Hepatocyte (in vitro differentiated cells): ENCODE data around the gene LIPC. TPM values are rescaled to one million over a fixed set of nuclear protein-coding genes. Genes with fewer than 3 reads are reported as not detected.

ENCODE experiments used
- DNase-seq: peaks from one replicate; pipeline ENCODE4 v3.0.0-alpha.2; 2016; ENCODE audit warnings: low spot score
- H2AFZ ChIP-seq: fragments of 200-600 bp; sonication (generic); 2 replicates; pipeline ENCODE4 v1.6.0; 2016; ENCODE audit warnings: antibody characterized with exemption, mild to moderate bottlenecking
- H3K27ac ChIP-seq: fragments of 200-600 bp; sonication (generic); 2 replicates; pipeline ENCODE4 v1.5.1; 2016; ENCODE audit warnings: mild to moderate bottlenecking
- H3K27me3 ChIP-seq: fragments of 200-600 bp; sonication (generic); 2 replicates; pipeline ENCODE4 v1.6.1; 2016
- H3K36me3 ChIP-seq: fragments of 200-600 bp; sonication (generic); replicated peaks from 2 replicates; pipeline ENCODE4 v1.5.1; 2016; ENCODE audit warnings: low read depth; ENCODE audit not compliant: insufficient read depth
- H3K4me1 ChIP-seq: fragments of 200-600 bp; sonication (generic); 2 replicates; pipeline ENCODE4 v1.5.1; 2016; ENCODE audit warnings: mild to moderate bottlenecking, moderate library complexity; ENCODE audit not compliant: insufficient read depth
- H3K4me2 ChIP-seq: fragments of 200-600 bp; sonication (generic); 2 replicates; pipeline ENCODE4 v1.6.0; 2016
- H3K4me3 ChIP-seq: fragments of 200-600 bp; sonication (generic); 2 replicates; pipeline ENCODE4 v1.5.1; 2016; ENCODE audit warnings: mild to moderate bottlenecking
- H3K79me2 ChIP-seq: fragments of 200-600 bp; sonication (generic); 2 replicates; pipeline ENCODE4 v1.6.0; 2017; ENCODE audit warnings: mild to moderate bottlenecking
- H3K9me2 ChIP-seq: fragments of 200-600 bp; sonication (generic); replicated peaks from 2 replicates; pipeline ENCODE4 v1.6.0; 2017; ENCODE audit warnings: mild to moderate bottlenecking; ENCODE audit not compliant: insufficient read depth
- H3K9me3 ChIP-seq: fragments of 200-600 bp; sonication (generic); 2 replicates; pipeline ENCODE4 v1.5.1; 2016; ENCODE audit warnings: low read depth, mild to moderate bottlenecking
- H4K20me1 ChIP-seq: fragments of 200-600 bp; sonication (generic); 2 replicates; pipeline ENCODE4 v1.6.0; 2016; ENCODE audit warnings: mild to moderate bottlenecking; ENCODE audit not compliant: insufficient read depth, poor library complexity, severe bottlenecking
- CTCF ChIP-seq: fragments of 200-600 bp; sonication (generic); IDR thresholded peaks from 2 replicates; pipeline ENCODE4 v1.5.1; 2016; ENCODE audit warnings: antibody characterized with exemption, mild to moderate bottlenecking; ENCODE audit not compliant: poor library complexity
- EZH2 ChIP-seq: fragments of 200-600 bp; sonication (generic); IDR thresholded peaks from 2 replicates; pipeline ENCODE4 v1.6.1; 2016; ENCODE audit warnings: antibody characterized with exemption, mild to moderate bottlenecking, borderline replicate concordance
- EZH2phosphoT487 ChIP-seq: fragments of 200-600 bp; sonication (generic); IDR thresholded peaks from one replicate; pipeline ENCODE4 v1.6.1; 2018; ENCODE audit warnings: antibody characterized with exemption, mild to moderate bottlenecking, low read depth, moderate library complexity; ENCODE audit not compliant: unreplicated experiment, severe bottlenecking
- WGBS: methylation state at CpG from one replicate; pipeline ENCODE4 v1.1.6; 2016; ENCODE audit warnings: low lambda C conversion rate; ENCODE audit errors: missing lambda C conversion rate; 5-methylcytosine and 5-hydroxymethylcytosine counted together
- polyA plus RNA-seq: library from polyadenylated mRNA; unstranded; fragments of >200 nt; fragmentation: Nextera tagmentation; extraction: Ambion mirVana; gene quantifications from 2 replicates; pipeline ENCODE4 v1.2.1, GENCODE V29; 2016
- total RNA-seq: library from RNA; depleted of rRNA; stranded (reverse); fragments of >200 nt; gene quantifications from 2 replicates; pipeline ENCODE4 v1.2.3, GENCODE V29; 2014

Gene LIPC
- total and polyA plus RNA-seq, 2 experiments from 2014 or later: 37.0 to 64.8 TPM

GRCh38 chr15:58475573-58476524 is 44.1 kb downstream of the LIPC start:
- peaks cover 26% of the 10 kb centered on the region for H3K4me1 ChIP-seq
- H3K4me3 ChIP-seq: no peak overlapping the region
- H3K4me2 ChIP-seq: no peak overlapping the region
- 83% methylated on average over 7 of the region's 7 CpGs for WGBS
- TF ChIP-seq EZH2 (no peak), CTCF (no peak), EZH2phosphoT487 (no peak)
- peak overlapping the region; percentile 36 for H3K27ac ChIP-seq
- H3K9me2 ChIP-seq: no peaks in the 10 kb centered on the region
- no peaks in the 10 kb centered on the region for H3K79me2 ChIP-seq
- H2AFZ ChIP-seq: no peak overlapping the region
- H3K27me3 ChIP-seq: no peaks in the 10 kb centered on the region
- H3K36me3 ChIP-seq: no peaks in the 10 kb centered on the region
- no peaks in the 10 kb centered on the region for H4K20me1 ChIP-seq
- DNase-seq: peak; percentile 55
- H3K9me3 ChIP-seq: no peaks in the 10 kb centered on the region

GRCh38 chr15:58476525-58477162 is 44.9 kb downstream of the LIPC start:
- peaks cover 26% of the 10 kb centered on the region for H3K4me1 ChIP-seq

GRCh38 chr15:58477170-58477569 is 45.4 kb downstream of the LIPC start:
- TF ChIP-seq CTCF: no peak
- TF ChIP-seq EZH2: no peak
- no peak for TF ChIP-seq EZH2phosphoT487
- H3K36me3 ChIP-seq: no peaks in the 10 kb centered on the region
- no peak overlapping the region for H3K4me2 ChIP-seq
- no peaks in the 10 kb centered on the region for H4K20me1 ChIP-seq
- H2AFZ ChIP-seq: no peak overlapping the region
- no peaks in the 10 kb centered on the region for H3K9me3 ChIP-seq
- no peaks in the 10 kb centered on the region for H3K27me3 ChIP-seq
- no peaks in the 10 kb centered on the region for H3K9me2 ChIP-seq
- H3K27ac ChIP-seq: peak overlapping the region; percentile 25
- WGBS: 63% methylated on average over 4 of the region's 4 CpGs
- no peak overlapping the region for H3K4me3 ChIP-seq
- peaks cover 26% of the 10 kb centered on the region for H3K4me1 ChIP-seq
- no peak for DNase-seq
- no peaks in the 10 kb centered on the region for H3K79me2 ChIP-seq

More at GRCh38 chr15:58476525-58477162, 44.9 kb downstream of the LIPC start:
- Histone ChIP-seq H3K27ac (peak overlapping the region; percentile 25), H2AFZ (no peak overlapping the region), H3K4me2 (no peak overlapping the region), H3K79me2 (no peaks in the 10 kb centered on the region), H3K4me3 (no peak overlapping the region), H3K27me3 (no peaks in the 10 kb centered on the region), H4K20me1 (no peaks in the 10 kb centered on the region), H3K36me3 (no peaks in the 10 kb centered on the region), H3K9me3 (no peaks in the 10 kb centered on the region), H3K9me2 (no peaks in the 10 kb centered on the region)
- no peak for DNase-seq
- no peak for TF ChIP-seq CTCF
- TF ChIP-seq EZH2: no peak
- no peak for TF ChIP-seq EZH2phosphoT487
- WGBS: 66% methylated on average over 10 of the region's 10 CpGs
